Colonic mucosa (tissue), 4 donors: Measurements from ENCODE around the gene MT1M. TPM values are rescaled to one million over a fixed set of nuclear protein-coding genes. Genes with fewer than 3 reads are reported as not detected.
"Not testable (repeated sequence)": the region's sequence is repeated elsewhere in the genome, so short reads cannot be mapped to it uniquely, and the experiment has no call there.

ENCODE experiments used
- DNase-seq: peaks from one replicate; pipeline ENCODE4 v3.0.0-alpha.2; 2020
- H3K27ac ChIP-seq: fragments of 200-600 bp; one replicate; pipeline ENCODE4 v1.8.0; 2021
- H3K27me3 ChIP-seq: fragments of 200-600 bp; one replicate; pipeline ENCODE4 v1.8.0; 2021
- H3K36me3 ChIP-seq: fragments of 200-600 bp; one replicate; pipeline ENCODE4 v1.8.0; 2021
- H3K4me1 ChIP-seq: fragments of 200-600 bp; one replicate; pipeline ENCODE4 v1.8.0; 2021; ENCODE audit warnings: mild to moderate bottlenecking
- H3K4me3 ChIP-seq: fragments of 200-600 bp; one replicate; pipeline ENCODE4 v1.8.0; 2021
- H3K9ac ChIP-seq, 2 donors: one replicate each; pipeline ENCODE4 v1.7.0; 2013; ENCODE audit warnings: control low read depth in 2 of 2, low read depth in 2 of 2, low read length in 2 of 2
- H3K9me3 ChIP-seq: fragments of 200-600 bp; one replicate; pipeline ENCODE4 v1.8.0; 2021
- intact Hi-C: fragments of 100-400 bp; cut with DNase I; formaldehyde crosslinking; loops from one replicate; pipeline ENCODE4 v1.14.1; 2022
- total RNA-seq, 2 donors: library from RNA; stranded (reverse); fragmentation: NEBNext Ultra II Directional in 1 of 2; extraction: Animal tissue kit (Norgen Biotek cat#: 25700) in 1 of 2; gene quantifications; one replicate each; pipeline ENCODE4 v1.2.1, GENCODE V29; 2021
- TF ChIP-seq, protein P1 (sequence below): fragments of 200-600 bp; IDR thresholded peaks from one replicate; pipeline ENCODE4 v1.8.0; 2022; ENCODE audit warnings: antibody characterized with exemption, mild to moderate bottlenecking
- donor health status: healthy.
- donor health status: DM: no; HTN: no; CAD: no.
- donor health status: DM: no; HTN: no; CAD: no.

MT1M gene
- total RNA-seq, 2 donors from 2014 or later: 19.0 to 21.2 TPM

DNA sequence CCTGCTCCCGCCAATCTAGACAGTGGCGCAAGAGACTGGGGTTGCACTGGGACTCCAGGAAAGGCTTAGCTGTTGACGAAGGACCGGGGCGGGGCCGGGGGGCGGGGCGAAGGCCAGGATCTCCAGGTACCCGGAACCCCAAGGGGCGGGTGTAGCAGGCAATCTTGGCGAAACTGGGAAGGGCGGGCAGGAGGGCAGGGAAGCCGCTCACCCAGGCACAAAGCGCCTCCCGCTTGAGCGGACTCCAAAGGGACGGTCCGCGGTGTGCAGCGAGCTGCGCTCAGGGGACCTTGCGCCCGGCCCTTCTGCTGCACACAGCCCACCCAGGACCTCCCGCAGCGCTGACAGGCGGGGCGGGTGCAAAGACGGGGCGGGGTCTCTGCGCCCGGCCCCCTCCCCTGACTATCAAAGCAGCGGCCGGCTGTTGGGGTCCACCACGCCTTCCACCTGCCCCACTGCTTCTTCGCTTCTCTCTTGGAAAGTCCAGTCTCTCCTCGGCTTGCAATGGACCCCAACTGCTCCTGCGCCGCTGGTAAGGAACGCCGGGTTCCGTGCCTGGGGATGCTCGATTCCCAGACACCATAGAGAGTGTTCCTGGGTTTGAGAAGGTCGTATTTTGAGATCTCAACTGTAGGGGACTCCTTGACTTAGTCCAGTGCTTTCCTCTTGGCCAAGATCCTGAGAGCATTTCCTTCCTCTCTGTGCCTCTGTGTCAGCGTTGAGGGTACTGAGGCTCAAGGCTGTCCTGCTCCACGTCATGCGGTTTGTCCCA is 25.3 kb downstream of the MT1M start, which contains the start of gene MT1F:
Gene MT1F (plus strand): TSS at position 405 of the 772 bp plus-strand sequence. CDS start 100 bp downstream, at position 505.
- peak within 1 kb of the TSS; percentile 64 to 99 for H3K9ac ChIP-seq
- peaks cover under 1% of the 10 kb centered on the region for H3K27me3 ChIP-seq
- intact Hi-C loops: no loop called here
- TF ChIP-seq, protein P1, sequence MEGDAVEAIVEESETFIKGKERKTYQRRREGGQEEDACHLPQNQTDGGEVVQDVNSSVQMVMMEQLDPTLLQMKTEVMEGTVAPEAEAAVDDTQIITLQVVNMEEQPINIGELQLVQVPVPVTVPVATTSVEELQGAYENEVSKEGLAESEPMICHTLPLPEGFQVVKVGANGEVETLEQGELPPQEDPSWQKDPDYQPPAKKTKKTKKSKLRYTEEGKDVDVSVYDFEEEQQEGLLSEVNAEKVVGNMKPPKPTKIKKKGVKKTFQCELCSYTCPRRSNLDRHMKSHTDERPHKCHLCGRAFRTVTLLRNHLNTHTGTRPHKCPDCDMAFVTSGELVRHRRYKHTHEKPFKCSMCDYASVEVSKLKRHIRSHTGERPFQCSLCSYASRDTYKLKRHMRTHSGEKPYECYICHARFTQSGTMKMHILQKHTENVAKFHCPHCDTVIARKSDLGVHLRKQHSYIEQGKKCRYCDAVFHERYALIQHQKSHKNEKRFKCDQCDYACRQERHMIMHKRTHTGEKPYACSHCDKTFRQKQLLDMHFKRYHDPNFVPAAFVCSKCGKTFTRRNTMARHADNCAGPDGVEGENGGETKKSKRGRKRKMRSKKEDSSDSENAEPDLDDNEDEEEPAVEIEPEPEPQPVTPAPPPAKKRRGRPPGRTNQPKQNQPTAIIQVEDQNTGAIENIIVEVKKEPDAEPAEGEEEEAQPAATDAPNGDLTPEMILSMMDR: no peak
- H3K36me3 ChIP-seq: no peaks in the 10 kb centered on the region
- peak within 1 kb of the TSS; percentile 60 for H3K27ac ChIP-seq
- DNase-seq: peak; percentile 99
- no peaks in the 10 kb centered on the region for H3K9me3 ChIP-seq
- no peaks in the 10 kb centered on the region for H3K4me1 ChIP-seq
- H3K4me3 ChIP-seq: peak within 1 kb of the TSS; percentile 55

DNA sequence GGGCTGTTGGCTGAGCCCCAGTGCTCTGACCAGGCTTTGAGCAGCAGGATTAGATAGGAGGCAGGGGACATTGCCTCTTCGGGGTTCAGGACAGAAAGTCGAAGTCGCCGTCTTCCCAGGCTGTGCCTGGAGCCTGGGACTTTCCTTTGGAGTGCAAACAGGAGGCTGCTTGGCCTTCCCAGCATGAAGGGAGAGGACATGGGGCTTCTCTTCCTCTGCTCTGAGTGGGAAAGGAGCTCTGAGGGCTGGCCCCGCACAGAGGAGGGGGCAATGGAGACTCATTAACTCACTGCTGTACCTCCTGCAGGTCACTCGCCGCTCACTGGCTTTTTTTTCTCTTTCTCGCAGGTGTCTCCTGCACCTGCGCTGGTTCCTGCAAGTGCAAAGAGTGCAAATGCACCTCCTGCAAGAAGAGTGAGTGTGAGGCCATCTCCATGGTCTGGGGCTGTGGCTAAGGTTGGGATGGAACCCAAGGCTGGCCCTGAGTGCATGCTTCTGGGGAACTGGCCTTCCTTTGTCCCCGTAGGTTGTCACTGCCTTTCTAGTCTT is 25.9 kb downstream of the MT1M start:
- no peaks in the 10 kb centered on the region for H3K36me3 ChIP-seq
- intact Hi-C loops: no loop called here
- H3K27ac ChIP-seq: no peak overlapping the region
- peak overlapping the region; percentile 64 to 99 for H3K9ac ChIP-seq
- peaks cover 8% of the 10 kb centered on the region for H3K27me3 ChIP-seq
- H3K4me1 ChIP-seq: no peaks in the 10 kb centered on the region
- TF ChIP-seq, protein P1: no peak
- no peaks in the 10 kb centered on the region for H3K9me3 ChIP-seq
- no peak for DNase-seq
- peak overlapping the region; percentile 55 for H3K4me3 ChIP-seq

DNA sequence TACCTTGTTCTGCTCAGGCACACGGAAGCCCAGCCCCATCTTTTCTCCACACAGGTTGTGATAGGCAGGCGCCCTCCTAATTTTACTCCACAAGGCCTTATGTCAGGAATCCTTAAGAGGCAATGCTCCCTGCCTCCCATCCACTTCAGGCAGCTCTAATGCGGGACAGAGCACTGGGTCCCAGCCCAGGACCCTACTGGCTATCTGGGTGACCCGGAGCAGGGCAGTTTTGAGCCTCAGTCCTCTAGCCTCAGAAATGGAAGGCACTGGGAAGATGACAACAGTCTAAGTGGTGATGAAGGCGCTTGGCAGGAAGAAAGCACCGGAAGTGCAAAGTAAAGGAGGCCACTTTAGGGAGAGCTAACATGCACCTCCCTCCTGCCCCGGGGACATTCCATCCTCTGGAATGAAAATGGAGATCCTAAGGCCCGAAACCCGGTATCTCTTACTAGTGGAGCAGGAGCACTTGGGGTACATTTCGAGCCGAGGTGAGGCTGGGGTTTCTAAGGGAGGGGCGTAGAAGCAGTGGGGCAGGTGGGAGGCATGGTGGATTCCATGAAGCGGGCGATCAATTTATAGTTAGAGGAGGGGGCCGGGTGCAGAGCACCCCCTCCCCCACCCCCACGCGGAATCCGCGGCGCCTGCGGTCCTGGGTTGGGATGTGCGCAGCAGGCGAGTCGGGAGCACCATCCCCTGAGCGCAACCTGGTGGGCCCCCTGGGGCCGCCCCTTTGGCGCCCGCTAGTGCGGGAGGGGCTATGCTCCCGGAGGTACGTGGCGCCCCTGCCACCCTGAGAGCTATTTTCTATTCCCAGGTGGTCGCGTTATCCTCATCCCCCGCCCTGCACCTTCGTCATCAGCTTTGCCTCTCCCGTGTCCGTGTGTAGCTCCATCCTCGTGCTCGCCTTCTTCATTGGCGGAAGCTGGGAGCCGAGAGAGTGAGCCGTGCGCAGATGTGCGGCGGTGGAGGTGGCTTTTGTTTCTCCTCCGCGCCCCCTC is 30.2 kb downstream of the MT1M start:
- Histone ChIP-seq H3K27me3 (peaks cover 20% of the 10 kb centered on the region), H3K9ac (no peak overlapping the region), H3K36me3 (no peaks in the 10 kb centered on the region), H3K4me1 (no peaks in the 10 kb centered on the region), H3K27ac (no peak overlapping the region), H3K9me3 (no peaks in the 10 kb centered on the region), H3K4me3 (peak overlapping the region; percentile 15)
- intact Hi-C loops: no loop called here
- TF ChIP-seq, protein P1: no peak
- no peak for DNase-seq

DNA sequence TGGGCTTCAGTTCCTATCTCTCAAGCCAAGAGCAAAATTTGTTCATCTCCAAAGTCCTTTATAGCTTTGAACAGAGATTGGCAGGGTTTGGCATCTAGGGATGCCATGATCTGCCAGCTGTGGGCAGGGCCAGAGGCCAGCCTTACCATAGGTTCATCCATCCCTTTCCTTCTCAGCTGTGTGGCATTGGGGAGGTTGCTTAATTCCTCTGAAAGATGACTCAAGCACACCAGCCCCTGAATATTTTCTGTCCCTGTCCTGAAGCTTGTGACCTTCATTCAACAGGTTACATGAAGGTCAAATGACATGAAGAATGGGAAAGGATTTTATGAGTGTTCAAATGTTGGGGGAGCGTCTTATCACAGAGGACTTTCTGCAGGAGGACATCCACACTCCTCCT is 32.0 kb downstream of the MT1M start:
- H3K27me3 ChIP-seq: peaks cover 38% of the 10 kb centered on the region
- H3K4me1 ChIP-seq: no peaks in the 10 kb centered on the region

DNA sequence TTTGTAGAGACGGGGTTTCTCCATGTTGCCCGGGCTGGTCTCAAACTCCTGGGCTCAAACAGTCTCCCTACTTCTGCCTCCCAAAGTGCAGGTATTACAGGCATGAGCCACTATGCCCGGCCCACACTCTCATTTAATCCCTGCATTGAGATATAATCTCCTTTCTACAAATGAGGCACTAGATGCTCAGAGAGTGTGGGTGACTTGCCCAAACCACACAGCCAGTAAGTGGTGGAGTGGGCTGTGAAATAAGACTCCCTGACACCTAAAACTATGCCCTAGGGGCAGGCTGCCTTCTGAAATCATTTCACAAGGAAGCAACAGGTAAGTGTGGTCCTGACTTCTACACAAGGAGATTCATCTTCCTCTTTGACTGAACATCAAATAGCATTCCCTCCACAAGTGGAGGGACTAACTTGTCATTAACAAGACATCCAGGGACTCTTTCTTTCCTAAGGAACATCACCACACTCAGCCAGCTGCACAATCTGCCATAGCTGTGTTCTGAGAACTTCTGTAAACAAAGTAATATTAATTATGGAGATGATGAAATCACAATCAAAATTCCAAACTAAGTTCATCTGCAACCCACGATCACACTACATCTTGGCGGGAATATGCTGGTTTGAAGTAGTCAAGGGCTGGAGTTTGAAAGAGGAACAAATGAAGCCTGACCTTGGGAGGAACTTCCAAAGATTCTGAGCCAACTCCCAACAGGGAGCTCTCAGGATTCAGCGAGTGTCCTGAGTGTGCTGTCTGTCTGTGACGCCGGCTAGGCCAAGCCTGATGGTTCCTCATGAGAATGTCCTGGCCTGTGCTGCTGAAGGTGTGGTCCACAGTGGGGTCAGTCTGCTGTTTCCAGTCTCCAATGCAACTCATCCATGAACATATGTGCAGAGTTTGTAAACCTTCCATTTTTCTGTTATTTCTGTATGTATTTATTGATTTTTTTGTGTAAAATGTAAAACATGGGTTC is 33.1 kb downstream of the MT1M start:
- H3K27ac ChIP-seq, intact Hi-C loops, H3K9ac ChIP-seq, H3K4me3 ChIP-seq, H3K36me3 ChIP-seq, DNase-seq, H3K4me1 ChIP-seq, H3K9me3 ChIP-seq: not testable (repeated sequence)
- H3K27me3 ChIP-seq: peaks cover 44% of the 10 kb centered on the region

More for the DNA sequence above, 32.0 kb downstream of the MT1M start:
- intact Hi-C loops: no loop called here
- no peak overlapping the region for H3K27ac ChIP-seq
- no peak for DNase-seq
- H3K9ac ChIP-seq: no peak overlapping the region
- H3K36me3 ChIP-seq: no peaks in the 10 kb centered on the region
- no peaks in the 10 kb centered on the region for H3K9me3 ChIP-seq
- TF ChIP-seq, protein P1: no peak
- no peak overlapping the region for H3K4me3 ChIP-seq
